ENCODE measurements around the gene CTAGE4. TPM values are rescaled to one million over a fixed set of nuclear protein-coding genes. Genes with fewer than 3 reads are reported as not detected.
"Not testable (repeated sequence)": the region's sequence is repeated elsewhere in the genome, so short reads cannot be mapped to it uniquely, and the experiment has no call there.

Gene CTAGE4
- total RNA-seq, 1 donor from 2014 or later, result 1.4 TPM

- Histone ChIP-seq H3K4me1 (ENCODE audit: insufficient read depth, low read length) (no peaks in the 10 kb centered on the region), H3K79me2 (ENCODE audit: insufficient read depth, low read length) (no peaks in the 10 kb centered on the region), H3K9me3 (ENCODE audit: insufficient read depth, low read depth, low read length) (no peaks in the 10 kb centered on the region), H3K27me3 (ENCODE audit: insufficient read depth, low read length) (no peaks in the 10 kb centered on the region), H3K4me2 (ENCODE audit: low read length) (no peak overlapping the region), H3K27ac (ENCODE audit: low read depth, low read length) (no peak overlapping the region), H3K9ac (ENCODE audit: low read length) (no peak overlapping the region), H3K4me3 (ENCODE audit: insufficient read depth, low read depth, low read length) (no peak overlapping the region), H2AFZ (ENCODE audit: low read depth, low read length) (no peak overlapping the region), H3K36me3 (ENCODE audit: insufficient read depth, low read length) (no peaks in the 10 kb centered on the region), H4K20me1 (ENCODE audit: insufficient read depth, low read length) (no peaks in the 10 kb centered on the region)
- Mint-ChIP-seq H3K9me3 (ENCODE audit: unreplicated experiment) (peaks cover 6% of the 10 kb centered on the region), H3K27ac (ENCODE audit: unreplicated experiment) (no peak overlapping the region), H3K4me1 (ENCODE audit: low read depth, unreplicated experiment) (no peaks in the 10 kb centered on the region), H3K4me3 (ENCODE audit: unreplicated experiment) (no peak overlapping the region), H3K36me3 (ENCODE audit: low read depth, unreplicated experiment) (no peaks in the 10 kb centered on the region), H3K27me3 (ENCODE audit: low read depth, unreplicated experiment) (no peaks in the 10 kb centered on the region)
- FAIRE-seq, result no peak
- no peak for DNase-seq (ENCODE audit: low read depth)
- no peak for TF ChIP-seq EZH2 (IDR thresholded peaks at IDR 0.05; ENCODE audit: insufficient read depth, low read length)
- no peak for TF ChIP-seq CTCF (IDR thresholded peaks at IDR 0.05; ENCODE audit: insufficient read depth, low read depth, low read length)
These were observed 8.7 kb upstream of the CTAGE4 start for GRCh38 chr7:144174613-144175012.

- H3K4me1 Mint-ChIP-seq (ENCODE audit: low read depth, unreplicated experiment); H4K20me1 ChIP-seq (ENCODE audit: insufficient read depth, low read length); H3K9me3 ChIP-seq (ENCODE audit: insufficient read depth, low read depth, low read length); H3K27ac ChIP-seq (ENCODE audit: low read depth, low read length); H3K27ac Mint-ChIP-seq (ENCODE audit: unreplicated experiment); H3K27me3 Mint-ChIP-seq (ENCODE audit: low read depth, unreplicated experiment); H3K4me3 Mint-ChIP-seq (ENCODE audit: unreplicated experiment); H3K36me3 Mint-ChIP-seq (ENCODE audit: low read depth, unreplicated experiment); H3K36me3 ChIP-seq (ENCODE audit: insufficient read depth, low read length); FAIRE-seq; DNase-seq (ENCODE audit: low read depth); H3K4me1 ChIP-seq (ENCODE audit: insufficient read depth, low read length); H3K9ac ChIP-seq (ENCODE audit: low read length); H3K4me3 ChIP-seq (ENCODE audit: insufficient read depth, low read depth, low read length); H3K79me2 ChIP-seq (ENCODE audit: insufficient read depth, low read length); H2AFZ ChIP-seq (ENCODE audit: low read depth, low read length); H3K27me3 ChIP-seq (ENCODE audit: insufficient read depth, low read length); H3K4me2 ChIP-seq (ENCODE audit: low read length); H3K9me3 Mint-ChIP-seq (ENCODE audit: unreplicated experiment): not testable (repeated sequence)
These were observed 4.7 kb upstream of the CTAGE4 start for GRCh38 chr7:144178380-144179164.

- not testable (repeated sequence) for H3K4me1 Mint-ChIP-seq (ENCODE audit: low read depth, unreplicated experiment); H3K9me3 Mint-ChIP-seq (ENCODE audit: unreplicated experiment); H3K4me1 ChIP-seq (ENCODE audit: insufficient read depth, low read length); H3K4me2 ChIP-seq (ENCODE audit: low read length); H2AFZ ChIP-seq (ENCODE audit: low read depth, low read length); H3K27me3 ChIP-seq (ENCODE audit: insufficient read depth, low read length); H3K27ac Mint-ChIP-seq (ENCODE audit: unreplicated experiment); FAIRE-seq; H3K4me3 Mint-ChIP-seq (ENCODE audit: unreplicated experiment); H3K9me3 ChIP-seq (ENCODE audit: insufficient read depth, low read depth, low read length); H3K36me3 ChIP-seq (ENCODE audit: insufficient read depth, low read length); H3K4me3 ChIP-seq (ENCODE audit: insufficient read depth, low read depth, low read length); H4K20me1 ChIP-seq (ENCODE audit: insufficient read depth, low read length); DNase-seq (ENCODE audit: low read depth); H3K27me3 Mint-ChIP-seq (ENCODE audit: low read depth, unreplicated experiment); H3K36me3 Mint-ChIP-seq (ENCODE audit: low read depth, unreplicated experiment); H3K27ac ChIP-seq (ENCODE audit: low read depth, low read length); H3K9ac ChIP-seq (ENCODE audit: low read length); H3K79me2 ChIP-seq (ENCODE audit: insufficient read depth, low read length)
These were observed 4.1 kb upstream of the CTAGE4 start for GRCh38 chr7:144179165-144179479.

GRCh38 chr7:144187848-144188247, 4.6 kb downstream of the CTAGE4 start:
- H3K36me3 ChIP-seq (ENCODE audit: insufficient read depth, low read length); DNase-seq (ENCODE audit: low read depth); H3K36me3 Mint-ChIP-seq (ENCODE audit: low read depth, unreplicated experiment); H3K4me3 ChIP-seq (ENCODE audit: insufficient read depth, low read depth, low read length); H3K4me3 Mint-ChIP-seq (ENCODE audit: unreplicated experiment); H3K4me1 Mint-ChIP-seq (ENCODE audit: low read depth, unreplicated experiment); H3K27ac ChIP-seq (ENCODE audit: low read depth, low read length); H3K9me3 ChIP-seq (ENCODE audit: insufficient read depth, low read depth, low read length); FAIRE-seq; H3K27ac Mint-ChIP-seq (ENCODE audit: unreplicated experiment); H3K9me3 Mint-ChIP-seq (ENCODE audit: unreplicated experiment); H3K79me2 ChIP-seq (ENCODE audit: insufficient read depth, low read length); H4K20me1 ChIP-seq (ENCODE audit: insufficient read depth, low read length); H3K27me3 Mint-ChIP-seq (ENCODE audit: low read depth, unreplicated experiment); H3K9ac ChIP-seq (ENCODE audit: low read length); H3K27me3 ChIP-seq (ENCODE audit: insufficient read depth, low read length); H3K4me1 ChIP-seq (ENCODE audit: insufficient read depth, low read length); H3K4me2 ChIP-seq (ENCODE audit: low read length); H2AFZ ChIP-seq (ENCODE audit: low read depth, low read length): not testable (repeated sequence)

- not testable (repeated sequence) for H3K27me3 Mint-ChIP-seq (ENCODE audit: low read depth, unreplicated experiment); H3K79me2 ChIP-seq (ENCODE audit: insufficient read depth, low read length); FAIRE-seq; H3K4me3 ChIP-seq (ENCODE audit: insufficient read depth, low read depth, low read length); H3K9me3 Mint-ChIP-seq (ENCODE audit: unreplicated experiment); H3K36me3 ChIP-seq (ENCODE audit: insufficient read depth, low read length); H3K36me3 Mint-ChIP-seq (ENCODE audit: low read depth, unreplicated experiment); H3K4me1 ChIP-seq (ENCODE audit: insufficient read depth, low read length); H3K27ac Mint-ChIP-seq (ENCODE audit: unreplicated experiment); H3K4me2 ChIP-seq (ENCODE audit: low read length); H3K4me3 Mint-ChIP-seq (ENCODE audit: unreplicated experiment); H3K9ac ChIP-seq (ENCODE audit: low read length); H4K20me1 ChIP-seq (ENCODE audit: insufficient read depth, low read length); H3K27me3 ChIP-seq (ENCODE audit: insufficient read depth, low read length); DNase-seq (ENCODE audit: low read depth); H3K9me3 ChIP-seq (ENCODE audit: insufficient read depth, low read depth, low read length); H3K27ac ChIP-seq (ENCODE audit: low read depth, low read length); H3K4me1 Mint-ChIP-seq (ENCODE audit: low read depth, unreplicated experiment); H2AFZ ChIP-seq (ENCODE audit: low read depth, low read length)
These were observed 5.4 kb downstream of the CTAGE4 start for GRCh38 chr7:144188578-144189171.

Data from astrocyte (in vitro differentiated cells and primary cell).